Type B pancreatic cell (in vitro differentiated cells): ENCODE results near the gene RNU5B-1. TPM values are rescaled to one million over a fixed set of nuclear protein-coding genes. Genes with fewer than 3 reads are reported as not detected.
"Not testable (repeated sequence)": the region's sequence is repeated elsewhere in the genome, so short reads cannot be mapped to it uniquely, and the experiment has no call there.

Experiments used
- DNase-seq: peaks from one replicate; pipeline ENCODE4 v3.0.0; 2021; ENCODE audit warnings: mixed read lengths; ENCODE audit not compliant: unreplicated experiment; ENCODE audit errors: extremely low spot score
- H3K27ac Mint-ChIP-seq: 2 replicates; pipeline ENCODE4 v1.8.0; 2021; ENCODE audit warnings: mild to moderate bottlenecking, mixed read lengths
- H3K27me3 Mint-ChIP-seq: 2 replicates; pipeline ENCODE4 v1.8.0; 2021; ENCODE audit warnings: mixed read lengths
- H3K36me3 Mint-ChIP-seq: 2 replicates; pipeline ENCODE4 v1.8.0; 2021; ENCODE audit warnings: mixed read lengths
- H3K4me1 Mint-ChIP-seq: one replicate; pipeline ENCODE4 v1.8.0; 2021; ENCODE audit warnings: mixed read lengths; ENCODE audit not compliant: unreplicated experiment
- H3K4me3 Mint-ChIP-seq: 2 replicates; pipeline ENCODE4 v1.8.0; 2021; ENCODE audit warnings: mild to moderate bottlenecking, mixed read lengths
- H3K9me3 Mint-ChIP-seq: 2 replicates; pipeline ENCODE4 v1.8.0; 2021; ENCODE audit warnings: mixed read lengths
- total RNA-seq: library from RNA; stranded (reverse); gene quantifications from 2 replicates; pipeline ENCODE4 v1.2.1, GENCODE V29; 2021; ENCODE audit warnings: low replicate concordance
- TF ChIP-seq, protein P1 (sequence below): fragments of 200-600 bp; sonication (generic); conservative IDR thresholded peaks from 2 replicates; pipeline ENCODE4 v1.5.0; 2021; ENCODE audit warnings: antibody characterized with exemption, mild to moderate bottlenecking

RNU5B-1 gene
- total RNA-seq, 1 donor from 2014 or later: 16.3 TPM

DNA sequence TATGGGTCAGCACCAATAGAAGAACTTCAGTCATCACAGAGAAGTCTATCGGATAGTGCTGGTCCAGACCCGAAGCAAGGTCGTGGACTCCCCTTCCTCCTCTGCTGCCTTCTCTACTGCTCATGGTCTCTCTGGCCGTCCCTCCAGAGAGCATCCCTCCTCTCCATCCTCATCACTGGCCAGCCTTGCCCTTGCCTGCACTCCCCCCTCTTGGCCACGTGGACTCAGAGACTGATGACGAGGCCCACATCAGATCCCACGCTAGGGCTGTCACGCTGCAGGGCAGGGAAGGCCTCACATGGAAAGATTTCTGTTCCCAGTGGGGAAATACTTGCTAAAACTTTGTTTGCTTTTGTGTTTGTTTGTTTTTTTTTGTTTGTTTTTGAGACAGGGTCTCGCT, 38.0 kb downstream of the RNU5B-1 start:
- no peak for DNase-seq
- Mint-ChIP-seq H3K27me3 (no peaks in the 10 kb centered on the region), H3K27ac (no peak overlapping the region), H3K4me1 (peaks cover 66% of the 10 kb centered on the region), H3K9me3 (no peaks in the 10 kb centered on the region), H3K36me3 (peaks cover 3% of the 10 kb centered on the region), H3K4me3 (no peak overlapping the region)
- TF ChIP-seq, protein P1, sequence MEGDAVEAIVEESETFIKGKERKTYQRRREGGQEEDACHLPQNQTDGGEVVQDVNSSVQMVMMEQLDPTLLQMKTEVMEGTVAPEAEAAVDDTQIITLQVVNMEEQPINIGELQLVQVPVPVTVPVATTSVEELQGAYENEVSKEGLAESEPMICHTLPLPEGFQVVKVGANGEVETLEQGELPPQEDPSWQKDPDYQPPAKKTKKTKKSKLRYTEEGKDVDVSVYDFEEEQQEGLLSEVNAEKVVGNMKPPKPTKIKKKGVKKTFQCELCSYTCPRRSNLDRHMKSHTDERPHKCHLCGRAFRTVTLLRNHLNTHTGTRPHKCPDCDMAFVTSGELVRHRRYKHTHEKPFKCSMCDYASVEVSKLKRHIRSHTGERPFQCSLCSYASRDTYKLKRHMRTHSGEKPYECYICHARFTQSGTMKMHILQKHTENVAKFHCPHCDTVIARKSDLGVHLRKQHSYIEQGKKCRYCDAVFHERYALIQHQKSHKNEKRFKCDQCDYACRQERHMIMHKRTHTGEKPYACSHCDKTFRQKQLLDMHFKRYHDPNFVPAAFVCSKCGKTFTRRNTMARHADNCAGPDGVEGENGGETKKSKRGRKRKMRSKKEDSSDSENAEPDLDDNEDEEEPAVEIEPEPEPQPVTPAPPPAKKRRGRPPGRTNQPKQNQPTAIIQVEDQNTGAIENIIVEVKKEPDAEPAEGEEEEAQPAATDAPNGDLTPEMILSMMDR: no peak

DNA sequence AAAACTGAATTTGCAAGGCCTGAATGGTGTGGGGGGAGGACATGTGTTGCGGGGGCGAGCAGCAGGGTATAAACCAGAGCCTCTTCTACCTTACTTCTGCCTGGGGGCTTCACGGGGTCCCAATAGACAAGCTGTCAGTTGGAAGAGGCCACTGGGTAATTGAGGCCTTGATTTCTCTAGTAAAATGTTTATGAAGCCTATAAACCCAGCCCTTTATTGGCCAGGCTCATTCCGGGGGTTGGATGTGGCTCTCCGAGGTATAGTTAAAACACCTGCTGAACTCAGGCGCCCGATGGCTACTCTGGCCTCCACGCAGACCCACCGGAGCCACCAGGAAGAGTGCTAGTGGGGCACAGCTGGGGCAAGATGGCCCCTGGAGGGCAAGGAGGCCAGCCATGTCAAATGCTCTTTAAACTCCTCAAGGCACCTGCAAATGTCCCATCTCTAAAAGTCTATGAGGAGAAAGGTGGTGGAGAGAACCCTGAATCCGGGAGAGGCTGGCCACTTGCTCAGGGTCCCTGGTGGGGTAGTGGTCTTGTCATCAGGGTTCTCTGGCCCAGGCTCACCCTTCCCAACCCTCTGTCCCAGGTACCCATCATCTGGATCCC, 39.0 kb downstream of the RNU5B-1 start:
- H3K27ac Mint-ChIP-seq: no peak overlapping the region
- peaks cover 61% of the 10 kb centered on the region for H3K4me1 Mint-ChIP-seq
- H3K4me3 Mint-ChIP-seq: no peak overlapping the region
- no peaks in the 10 kb centered on the region for H3K27me3 Mint-ChIP-seq
- no peak for DNase-seq
- H3K9me3 Mint-ChIP-seq: no peaks in the 10 kb centered on the region
- TF ChIP-seq, protein P1: no peak
- peaks cover 3% of the 10 kb centered on the region for H3K36me3 Mint-ChIP-seq

DNA sequence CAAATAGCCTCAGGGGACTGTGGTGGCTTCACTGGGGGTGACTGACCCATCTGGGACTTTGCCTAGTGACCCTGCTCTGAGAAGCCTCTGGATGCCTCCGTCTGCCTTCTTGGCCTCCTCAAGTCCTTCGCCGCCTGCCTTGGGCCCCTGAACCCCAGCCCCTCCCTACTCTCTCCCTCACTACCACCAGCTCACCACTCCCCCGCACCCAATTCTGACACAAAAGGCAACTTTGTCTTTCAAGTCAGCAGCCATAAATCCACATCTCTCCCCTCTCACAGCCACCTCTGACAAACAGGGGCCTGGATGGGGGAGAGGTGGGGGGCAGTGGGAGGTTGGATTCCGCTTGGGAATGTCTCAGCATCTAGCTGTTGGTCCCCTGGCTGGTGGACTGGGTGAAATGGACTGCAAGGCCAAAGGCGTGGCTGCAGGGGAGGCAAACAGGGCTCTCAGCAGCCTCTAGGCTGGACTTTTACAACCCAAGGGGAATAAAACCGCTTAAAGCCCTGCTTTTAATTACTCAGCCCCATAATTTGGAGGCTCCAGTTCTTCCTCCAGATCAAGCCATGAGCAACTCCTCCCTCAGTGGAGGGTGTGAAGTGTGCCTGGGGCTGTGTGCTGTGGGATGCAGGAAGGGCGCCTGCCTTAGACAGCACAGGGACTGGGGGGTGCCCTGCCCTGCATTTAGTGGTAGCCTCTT, 39.9 kb downstream of the RNU5B-1 start:
- H3K4me3 Mint-ChIP-seq: no peak overlapping the region
- H3K9me3 Mint-ChIP-seq: no peaks in the 10 kb centered on the region
- no peak overlapping the region for H3K27ac Mint-ChIP-seq
- H3K4me1 Mint-ChIP-seq: peaks cover 64% of the 10 kb centered on the region
- TF ChIP-seq, protein P1: no peak
- DNase-seq: no peak
- no peaks in the 10 kb centered on the region for H3K27me3 Mint-ChIP-seq
- H3K36me3 Mint-ChIP-seq: peaks cover 8% of the 10 kb centered on the region

DNA sequence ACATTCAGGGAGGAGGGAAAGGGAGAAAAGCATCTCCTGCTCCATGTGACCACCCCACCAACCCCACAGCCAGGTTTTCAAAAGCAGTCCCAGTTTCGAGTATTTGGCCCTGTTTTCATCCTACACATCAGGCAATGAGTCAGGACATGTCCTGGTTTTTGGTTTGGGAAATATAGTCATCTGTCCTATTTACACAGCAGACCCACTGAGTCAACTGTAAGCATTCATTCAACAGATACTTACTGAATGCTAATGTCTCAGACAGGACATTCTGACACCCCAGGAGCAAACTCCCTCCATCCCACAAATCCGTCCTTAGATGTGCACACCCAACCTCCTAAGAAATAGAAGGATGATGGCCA, 40.4 kb downstream of the RNU5B-1 start:
- Mint-ChIP-seq H3K27ac (no peak overlapping the region), H3K4me3 (no peak overlapping the region), H3K36me3 (peaks cover 8% of the 10 kb centered on the region), H3K9me3 (no peaks in the 10 kb centered on the region), H3K4me1 (peaks cover 64% of the 10 kb centered on the region), H3K27me3 (no peaks in the 10 kb centered on the region)
- TF ChIP-seq, protein P1: no peak
- DNase-seq: no peak

DNA sequence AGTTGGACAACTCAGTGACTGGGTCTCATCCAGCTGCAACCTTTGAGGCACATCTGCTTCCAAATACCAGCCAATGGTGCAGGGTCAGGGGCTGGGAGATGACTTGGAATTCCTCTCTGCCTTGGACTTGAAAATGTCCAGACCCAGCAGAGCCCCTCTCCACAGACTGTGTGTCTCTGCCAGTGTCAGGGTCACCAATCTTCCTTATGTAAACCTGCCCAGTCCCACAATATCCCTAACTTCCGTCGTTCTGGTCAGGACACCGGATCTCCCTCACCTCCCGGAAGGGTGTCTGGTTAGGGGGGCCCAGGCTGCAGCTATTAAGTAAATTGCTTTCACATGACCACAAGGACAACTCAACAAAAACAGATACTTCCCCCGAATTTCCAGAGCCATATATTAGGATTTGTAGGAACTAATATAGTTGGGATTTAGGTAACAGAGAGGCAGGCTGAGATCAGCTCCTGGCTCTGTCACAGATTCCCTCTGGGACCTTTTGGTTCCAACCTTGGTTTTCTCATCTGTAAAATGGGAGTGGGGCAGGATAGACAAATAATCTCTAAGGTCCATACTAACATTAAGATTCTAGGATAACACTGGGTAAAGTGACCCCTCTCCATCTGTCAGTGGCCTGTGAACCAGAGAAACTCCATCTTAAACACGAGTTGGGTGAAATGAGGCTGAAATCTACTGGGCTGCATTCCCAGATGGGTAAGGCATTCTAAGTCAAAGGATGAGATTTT, 42.5 kb downstream of the RNU5B-1 start:
- Mint-ChIP-seq H3K4me1 (peaks cover 50% of the 10 kb centered on the region), H3K9me3 (no peaks in the 10 kb centered on the region), H3K27ac (no peak overlapping the region), H3K27me3 (no peaks in the 10 kb centered on the region), H3K4me3 (no peak overlapping the region), H3K36me3 (peaks cover 12% of the 10 kb centered on the region)
- TF ChIP-seq, protein P1: no peak
- DNase-seq: no peak

DNA sequence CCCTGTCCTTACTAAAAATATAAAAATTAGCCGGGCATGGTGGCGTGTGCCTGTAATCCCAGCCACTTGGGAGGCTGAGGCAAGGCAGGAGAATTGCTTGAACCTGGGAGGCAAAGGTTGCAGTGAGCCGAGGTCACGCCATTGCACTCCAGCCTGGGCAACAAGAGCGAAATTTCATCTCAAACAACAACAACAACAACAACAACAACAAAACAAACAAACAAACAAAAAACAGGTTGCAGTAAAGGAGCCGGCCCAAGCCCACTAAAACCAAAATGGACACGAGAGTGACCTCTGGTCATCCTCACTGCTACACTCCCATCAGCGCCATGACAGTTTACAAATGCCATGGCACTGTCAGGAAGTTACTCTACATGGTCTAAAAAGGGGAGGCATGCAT, 43.3 kb downstream of the RNU5B-1 start:
- not testable (repeated sequence) for H3K4me3 Mint-ChIP-seq, H3K27ac Mint-ChIP-seq, H3K27me3 Mint-ChIP-seq, DNase-seq, H3K9me3 Mint-ChIP-seq
- Mint-ChIP-seq H3K36me3 (peaks cover 12% of the 10 kb centered on the region), H3K4me1 (peaks cover 45% of the 10 kb centered on the region)
